ENCODE results near the gene MAZ. TPM values are rescaled to one million over a fixed set of nuclear protein-coding genes. Genes with fewer than 3 reads are reported as not detected.
"Not testable (repeated sequence)": the region's sequence is repeated elsewhere in the genome, so short reads cannot be mapped to it uniquely, and the experiment has no call there.

MAZ gene
- total RNA-seq, 1 experiment from 2014 or later, result 254 TPM

- DNase-seq (ENCODE audit: low spot score), result peak; percentile 94
These were observed 18.3 kb downstream of the MAZ start for GRCh38 chr16:29824589-29825144.

- peak; percentile 96 for DNase-seq (ENCODE audit: low spot score)
These were observed 19.1 kb downstream of the MAZ start for GRCh38 chr16:29825145-29826044.

DNA sequence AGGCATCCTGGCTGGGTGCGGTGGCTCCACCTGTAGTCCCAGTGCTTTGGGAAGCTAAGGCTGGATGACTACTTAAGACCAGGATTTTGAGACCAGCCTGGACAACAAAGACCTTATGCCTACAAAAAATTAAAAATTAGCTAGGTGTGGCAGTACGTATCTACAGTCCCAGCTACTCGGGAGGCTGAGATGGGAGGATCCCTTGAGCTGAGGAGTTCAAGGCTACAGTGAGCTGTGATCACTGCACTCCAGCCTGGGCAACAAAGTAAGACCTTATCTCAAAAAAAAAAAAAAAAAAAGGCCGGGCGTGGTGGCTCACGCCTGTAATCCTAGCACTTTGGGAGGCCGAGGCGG, 20.0 kb downstream of the MAZ start:
- DNase-seq (ENCODE audit: low spot score), result no peak

DNA sequence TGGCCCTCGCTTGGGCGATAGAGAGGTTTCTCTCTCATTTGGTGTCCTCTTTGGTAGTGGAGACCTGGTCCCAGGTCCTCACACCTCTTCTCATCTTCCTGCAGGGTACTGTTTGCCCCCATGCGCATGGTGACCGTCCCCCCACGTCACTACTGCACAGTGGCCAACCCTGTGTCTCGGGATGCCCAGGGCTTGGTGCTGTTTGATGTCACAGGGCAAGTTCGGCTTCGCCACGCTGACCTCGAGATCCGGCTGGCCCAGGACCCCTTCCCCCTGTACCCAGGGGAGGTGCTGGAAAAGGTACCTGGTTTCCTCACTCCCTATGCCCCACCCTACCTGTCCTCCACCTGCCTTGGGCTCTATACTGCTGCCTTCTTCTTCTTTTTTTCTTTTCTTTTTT, 24.4 kb downstream of the MAZ start:
- DNase-seq (ENCODE audit: low spot score), result no peak

- DNase-seq (ENCODE audit: low spot score), result no peak
These were observed 25.2 kb downstream of the MAZ start for GRCh38 chr16:29831490-29831889.

GRCh38 chr16:29833219-29833618, 26.9 kb downstream of the MAZ start:
- not testable (repeated sequence) for DNase-seq (ENCODE audit: low spot score)

DNA sequence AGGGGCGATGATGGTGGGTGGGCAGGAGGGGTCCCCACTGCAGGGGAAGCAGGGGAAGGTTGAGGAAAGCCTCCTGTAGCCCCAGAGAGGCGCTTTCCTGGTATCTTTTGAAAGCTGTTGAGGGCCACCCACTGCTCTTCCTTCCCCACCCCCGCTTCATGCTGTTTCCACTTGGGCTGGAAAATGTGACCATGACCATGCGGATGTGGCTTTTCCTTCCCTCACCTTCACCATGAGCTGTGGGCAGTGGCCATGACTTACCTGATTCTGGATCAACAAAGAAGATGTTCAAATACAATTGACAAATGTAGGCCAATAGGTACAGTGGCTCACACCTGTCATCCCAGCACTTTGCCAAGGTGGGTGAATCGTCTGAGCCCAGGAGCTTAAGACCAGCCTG, 27.8 kb downstream of the MAZ start:
- no peak for DNase-seq (ENCODE audit: low spot score)

DNA sequence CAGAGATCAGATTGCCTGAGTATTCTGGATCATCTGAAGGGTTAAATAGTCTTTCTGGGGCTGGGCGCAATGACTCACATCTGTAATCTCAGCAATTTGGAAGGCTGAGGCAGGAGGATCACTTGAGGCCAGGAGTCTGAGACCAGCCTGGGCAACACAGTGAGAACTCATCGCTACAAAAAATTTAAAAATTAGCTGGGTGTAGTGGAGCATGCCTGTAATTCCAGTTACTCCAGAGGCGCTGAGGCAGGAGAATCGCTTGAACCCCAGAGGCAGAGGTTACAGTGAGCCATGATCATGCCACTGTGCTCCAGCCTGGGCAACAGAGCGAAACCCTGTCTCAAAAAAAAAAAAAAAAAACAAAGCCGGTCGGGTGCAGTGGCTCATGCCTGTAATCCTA, 29.6 kb downstream of the MAZ start:
- no peak for DNase-seq (ENCODE audit: low spot score)

DNA sequence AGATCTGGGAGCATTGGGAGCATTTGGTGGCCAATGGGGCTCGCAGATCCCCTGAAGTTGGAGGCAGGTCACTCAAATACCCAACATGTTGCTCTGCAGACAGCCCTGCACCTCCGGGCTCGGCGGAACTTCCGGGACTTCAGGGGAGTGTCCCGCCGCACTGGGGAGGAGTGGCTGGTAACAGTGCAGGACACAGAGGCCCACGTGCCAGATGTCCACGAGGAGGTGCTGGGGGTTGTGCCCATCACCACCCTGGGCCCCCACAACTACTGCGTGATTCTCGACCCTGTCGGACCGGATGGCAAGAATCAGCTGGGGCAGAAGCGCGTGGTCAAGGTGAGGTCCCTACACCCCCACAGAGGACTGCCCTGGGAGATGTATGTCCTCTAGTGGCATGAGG, 30.3 kb downstream of the MAZ start:
- DNase-seq (ENCODE audit: low spot score), result no peak

DNA sequence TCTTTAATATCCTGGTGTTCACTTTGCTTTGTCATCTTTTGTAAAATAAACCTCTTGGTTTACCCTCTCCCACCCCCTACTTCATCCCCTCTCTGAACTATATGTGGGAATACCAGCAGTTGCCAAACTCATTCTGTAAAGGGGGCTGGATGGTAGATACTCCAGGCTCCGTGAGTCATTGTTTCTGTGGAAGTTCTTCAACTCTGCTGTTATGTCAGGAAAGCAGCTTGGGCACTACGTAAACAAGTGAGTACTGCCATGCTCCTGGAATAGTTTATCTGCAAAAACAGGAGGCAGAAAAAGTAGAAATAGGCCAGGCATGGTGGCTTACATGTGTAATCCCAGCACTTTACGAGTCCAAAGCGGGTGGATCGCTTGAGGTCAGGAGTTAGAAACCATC, 31.5 kb downstream of the MAZ start:
- DNase-seq (ENCODE audit: low spot score), result no peak

- DNase-seq (ENCODE audit: low spot score), result no peak
These were observed 33.5 kb downstream of the MAZ start for GRCh38 chr16:29839822-29840221.

DNA sequence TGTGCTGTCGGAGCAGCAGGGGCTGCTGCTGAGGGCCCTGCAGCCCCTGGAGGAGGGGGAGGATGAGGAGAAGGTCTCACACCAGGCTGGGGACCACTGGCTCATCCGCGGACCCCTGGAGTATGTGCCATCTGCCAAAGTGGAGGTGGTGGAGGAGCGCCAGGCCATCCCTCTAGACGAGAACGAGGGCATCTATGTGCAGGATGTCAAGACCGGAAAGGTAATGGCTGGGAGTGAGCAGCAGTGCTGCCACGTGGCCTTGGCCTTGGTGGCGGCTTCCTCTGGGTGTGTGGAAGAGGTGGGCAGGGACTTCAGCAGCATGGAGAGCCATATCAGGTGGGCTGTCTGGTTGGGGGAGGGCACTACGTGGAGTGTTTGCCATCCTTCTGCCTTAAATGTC, 33.9 kb downstream of the MAZ start:
- DNase-seq (ENCODE audit: low spot score), result no peak

- DNase-seq (ENCODE audit: low spot score), result no peak
These were observed 35.3 kb downstream of the MAZ start for GRCh38 chr16:29841631-29842030.

DNA sequence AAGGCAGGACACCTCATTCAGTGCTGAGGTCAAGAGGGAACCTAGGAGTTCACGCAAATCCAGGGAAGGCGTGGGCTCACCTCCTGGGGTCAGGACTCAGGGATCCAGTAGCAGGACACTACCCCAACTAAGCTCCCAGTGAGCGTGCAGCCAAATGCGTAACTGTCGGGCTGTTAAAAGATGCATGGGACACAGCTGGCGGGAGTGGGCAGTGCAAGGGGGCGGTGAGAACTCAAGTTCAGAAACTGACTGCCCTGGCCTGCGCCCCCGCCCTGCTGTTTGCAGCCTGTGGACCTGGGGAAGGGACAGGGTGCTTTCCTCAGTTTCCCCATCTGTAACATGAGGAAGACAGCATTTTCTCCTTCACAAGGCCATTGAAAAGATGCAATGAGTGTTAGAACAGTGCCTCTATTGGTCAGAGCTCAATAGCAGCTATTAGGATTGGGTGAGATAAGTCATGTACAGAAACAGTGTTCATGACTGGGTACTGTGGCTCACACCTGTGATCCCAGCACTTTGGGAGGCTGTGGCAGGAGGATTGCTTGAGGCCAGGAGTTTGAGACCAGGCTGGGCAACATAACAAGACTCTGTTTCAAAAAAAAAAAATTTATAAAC, 36.5 kb downstream of the MAZ start:
- DNase-seq (ENCODE audit: low spot score), result no peak

GRCh38 chr16:29843931-29844330, 37.6 kb downstream of the MAZ start:
- no peak for DNase-seq (ENCODE audit: low spot score)

GRCh38 chr16:29844575-29845331, 38.4 kb downstream of the MAZ start:
- DNase-seq (ENCODE audit: low spot score), result no peak

DNA sequence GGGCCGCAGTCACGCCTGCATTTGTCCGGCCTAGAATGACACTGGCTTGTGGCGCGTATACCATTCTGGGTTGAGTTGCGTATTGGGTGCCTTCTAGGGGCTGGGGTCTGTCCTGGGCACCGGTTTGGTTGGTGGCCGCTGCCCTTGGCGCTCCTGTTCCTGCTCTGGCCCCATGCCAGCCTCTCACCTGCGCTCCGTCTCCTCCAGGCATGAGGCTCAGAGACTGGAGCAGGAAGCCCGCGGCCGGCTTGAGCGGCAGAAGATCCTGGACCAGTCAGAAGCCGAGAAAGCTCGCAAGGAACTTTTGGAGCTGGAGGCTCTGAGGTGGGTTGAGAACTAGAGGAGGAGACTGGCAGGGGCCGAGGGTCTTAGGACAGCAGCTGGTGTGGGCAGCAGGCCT, 39.3 kb downstream of the MAZ start:
- no peak for DNase-seq (ENCODE audit: low spot score)

DNA sequence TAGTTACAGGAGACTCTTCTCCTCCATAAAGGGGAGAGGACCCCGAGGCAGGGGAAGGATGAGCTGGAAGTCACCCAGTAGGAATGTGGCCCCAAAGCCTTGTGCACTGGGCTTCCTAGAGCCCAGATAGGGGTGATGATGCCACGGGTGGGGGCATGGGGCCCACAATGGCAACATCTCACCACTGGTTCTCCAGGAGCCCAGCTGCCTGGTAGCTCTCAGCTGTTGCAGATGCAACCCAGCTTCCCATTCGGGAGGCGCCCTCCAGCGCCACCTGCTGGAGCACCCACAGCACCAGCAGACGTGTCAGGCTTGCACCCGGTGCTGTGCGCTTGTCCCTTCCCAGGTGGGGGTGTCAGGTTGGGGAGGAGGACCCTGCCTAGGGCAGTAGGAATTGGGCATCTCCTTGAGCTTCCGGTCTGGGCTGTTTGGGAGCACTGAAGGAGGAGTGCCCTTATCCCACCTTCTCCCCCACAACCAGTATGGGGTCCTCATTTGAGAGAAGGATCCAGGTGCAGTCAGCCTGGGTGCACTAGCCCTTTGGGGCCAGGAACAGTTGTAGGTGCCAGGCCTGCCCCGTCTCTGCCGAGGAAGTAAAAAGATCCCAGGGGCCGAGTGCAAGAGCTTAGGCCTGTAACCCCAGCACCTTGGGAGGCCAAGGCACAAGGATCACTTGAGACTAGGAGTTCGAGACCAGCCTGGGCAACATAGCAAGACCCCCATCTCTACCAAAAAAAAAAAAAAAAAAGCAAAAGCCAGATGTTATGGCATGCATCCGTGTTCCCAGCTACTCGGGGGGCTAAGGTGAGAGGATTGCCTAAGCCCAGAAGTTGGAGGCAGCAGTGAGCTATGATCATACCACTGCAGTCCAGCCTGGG, 42.3 kb downstream of the MAZ start:
- DNase-seq (ENCODE audit: low spot score), result peak; percentile 64

- DNase-seq (ENCODE audit: low spot score), result no peak
These were observed 43.2 kb downstream of the MAZ start for GRCh38 chr16:29849505-29849904.

DNA sequence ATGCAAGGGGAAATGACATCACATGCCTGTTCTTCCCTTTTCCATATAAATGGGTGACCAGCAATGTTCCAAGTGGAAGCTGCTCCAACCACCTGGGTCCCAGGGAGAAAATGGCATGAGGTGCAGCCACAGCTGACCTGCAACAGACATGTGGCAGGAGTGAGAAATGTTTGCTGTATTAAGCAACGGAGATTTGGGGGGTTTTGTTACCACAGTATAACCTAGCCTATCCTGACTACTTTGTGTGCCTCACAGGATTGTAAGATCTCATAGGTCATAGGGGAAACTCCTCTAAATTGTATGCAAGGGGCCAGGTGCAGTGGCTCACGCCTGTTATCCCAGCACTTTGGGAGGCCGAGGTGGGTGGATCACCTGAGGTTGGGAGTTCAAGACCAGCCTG, 44.7 kb downstream of the MAZ start:
- no peak for DNase-seq (ENCODE audit: low spot score)

GRCh38 chr16:29852654-29853053, 46.3 kb downstream of the MAZ start:
- no peak for DNase-seq (ENCODE audit: low spot score)
